Chondrocyte (in vitro differentiated cells): ENCODE data around the gene CDK5R2. TPM values are rescaled to one million over a fixed set of nuclear protein-coding genes. Genes with fewer than 3 reads are reported as not detected.

Experiments used
- DNase-seq: peaks from one replicate; pipeline ENCODE4 v3.0.0; 2021; ENCODE audit warnings: mixed read lengths, low spot score
- H3K27ac Mint-ChIP-seq: one replicate; pipeline ENCODE4 v1.8.0; 2021; ENCODE audit warnings: mild to moderate bottlenecking, moderate library complexity, mixed read lengths; ENCODE audit not compliant: unreplicated experiment
- H3K27me3 Mint-ChIP-seq: 2 replicates; pipeline ENCODE4 v1.8.0; 2021; ENCODE audit warnings: low read depth, mixed read lengths
- H3K36me3 Mint-ChIP-seq: 2 replicates; pipeline ENCODE4 v1.8.0; 2021; ENCODE audit warnings: low read depth, mixed read lengths
- H3K4me1 Mint-ChIP-seq: 2 replicates; pipeline ENCODE4 v1.8.0; 2021; ENCODE audit warnings: low read depth, mild to moderate bottlenecking, mixed read lengths
- H3K4me3 Mint-ChIP-seq: one replicate; pipeline ENCODE4 v1.8.0; 2021; ENCODE audit warnings: mild to moderate bottlenecking, moderate library complexity, mixed read lengths; ENCODE audit not compliant: unreplicated experiment
- H3K9me3 Mint-ChIP-seq: 2 replicates; pipeline ENCODE4 v1.8.0; 2021; ENCODE audit warnings: low read depth, mixed read lengths
- CTCF ChIP-seq: fragments of 200-600 bp; sonication (generic); IDR thresholded peaks from 2 replicates; pipeline ENCODE4 v1.5.0; 2021; ENCODE audit warnings: antibody characterized with exemption, mild to moderate bottlenecking, moderate library complexity
- total RNA-seq: library from RNA; stranded (reverse); gene quantifications from 3 replicates; pipeline ENCODE4 v1.2.1, GENCODE V29; 2021

Gene CDK5R2
- total RNA-seq, 1 donor from 2014 or later: 0.22 TPM

- Mint-ChIP-seq H3K4me3 (no peak overlapping the region), H3K27ac (no peak overlapping the region), H3K36me3 (peaks cover 2% of the 10 kb centered on the region), H3K27me3 (peaks cover 74% of the 10 kb centered on the region), H3K9me3 (no peaks in the 10 kb centered on the region), H3K4me1 (peaks cover 15% of the 10 kb centered on the region)
- no peak for TF ChIP-seq CTCF
- peak; percentile 50 for DNase-seq
Observed at GRCh38 chr2:218985325-218986091, 26.0 kb downstream of the CDK5R2 start.

GRCh38 chr2:218986148-218986761 lies 26.8 kb downstream of the CDK5R2 start:
- peak; percentile 35 for DNase-seq
- H3K36me3 Mint-ChIP-seq: peaks cover 2% of the 10 kb centered on the region
- no peak overlapping the region for H3K4me3 Mint-ChIP-seq
- no peaks in the 10 kb centered on the region for H3K9me3 Mint-ChIP-seq
- no peak overlapping the region for H3K27ac Mint-ChIP-seq
- H3K4me1 Mint-ChIP-seq: peaks cover 11% of the 10 kb centered on the region
- no peak for TF ChIP-seq CTCF
- peaks cover 78% of the 10 kb centered on the region for H3K27me3 Mint-ChIP-seq

GRCh38 chr2:218988164-218988563 lies 28.7 kb downstream of the CDK5R2 start:
- TF ChIP-seq CTCF: no peak
- DNase-seq: peak; percentile 24
- Mint-ChIP-seq H3K9me3 (no peaks in the 10 kb centered on the region), H3K27ac (no peak overlapping the region), H3K27me3 (peaks cover 79% of the 10 kb centered on the region), H3K36me3 (peaks cover 2% of the 10 kb centered on the region), H3K4me1 (peaks cover 4% of the 10 kb centered on the region), H3K4me3 (no peak overlapping the region)

- no peak overlapping the region for H3K27ac Mint-ChIP-seq
- no peaks in the 10 kb centered on the region for H3K9me3 Mint-ChIP-seq
- TF ChIP-seq CTCF: no peak
- peaks cover 2% of the 10 kb centered on the region for H3K36me3 Mint-ChIP-seq
- DNase-seq: peak; percentile 18
- H3K4me1 Mint-ChIP-seq: peaks cover 5% of the 10 kb centered on the region
- H3K4me3 Mint-ChIP-seq: no peak overlapping the region
- H3K27me3 Mint-ChIP-seq: peaks cover 75% of the 10 kb centered on the region
Observed at GRCh38 chr2:218988650-218989049, 29.2 kb downstream of the CDK5R2 start.

- H3K4me1 Mint-ChIP-seq: peaks cover 6% of the 10 kb centered on the region
- no peak overlapping the region for H3K27ac Mint-ChIP-seq
- no peak overlapping the region for H3K4me3 Mint-ChIP-seq
- no peak for TF ChIP-seq CTCF
- no peaks in the 10 kb centered on the region for H3K9me3 Mint-ChIP-seq
- DNase-seq: peak; percentile 89
- H3K36me3 Mint-ChIP-seq: no peaks in the 10 kb centered on the region
- H3K27me3 Mint-ChIP-seq: peaks cover 79% of the 10 kb centered on the region
Observed at GRCh38 chr2:218990052-218990451, 30.6 kb downstream of the CDK5R2 start.
